ENCODE results near the gene CDHR3.

DNA sequence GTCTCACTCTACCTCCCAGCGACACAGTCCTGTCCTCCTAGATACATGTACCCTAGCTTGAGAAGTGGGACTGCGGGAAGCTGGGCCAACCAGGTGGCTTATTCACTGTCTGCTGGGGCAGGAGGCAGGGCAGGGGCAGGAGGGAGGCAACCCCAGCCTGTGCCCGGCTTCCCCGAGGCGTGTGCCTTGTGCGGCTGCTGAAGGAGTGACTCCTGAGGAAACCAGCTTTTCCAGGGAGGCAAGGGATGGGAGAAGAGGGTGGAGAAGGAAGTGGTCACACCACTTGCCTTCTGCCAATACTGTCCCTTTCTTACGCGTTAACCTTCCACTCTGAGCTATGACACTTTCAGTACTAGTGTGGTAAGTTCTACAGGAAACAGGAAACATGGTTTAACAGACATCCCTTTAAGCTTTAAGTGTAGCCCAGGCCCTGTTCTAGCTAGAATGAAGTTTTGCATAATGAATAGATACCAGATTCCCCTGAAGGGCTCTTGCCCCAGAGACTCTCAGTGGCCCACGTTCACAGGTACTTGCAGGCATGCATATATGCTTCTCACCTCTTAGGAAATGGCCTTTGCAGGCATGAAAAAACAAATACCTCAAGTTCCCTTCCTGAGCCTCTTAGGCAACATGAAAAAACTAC, 108.4 kb downstream of the CDHR3 start:
- TF ChIP-seq CTCF (conservative IDR thresholded peaks at IDR 0.05), result no peak
- TF ChIP-seq EZH2 (IDR thresholded peaks at IDR 0.05; ENCODE audit: low read depth), result no peak
